ENCODE measurements around the gene TRERF1.

DNA sequence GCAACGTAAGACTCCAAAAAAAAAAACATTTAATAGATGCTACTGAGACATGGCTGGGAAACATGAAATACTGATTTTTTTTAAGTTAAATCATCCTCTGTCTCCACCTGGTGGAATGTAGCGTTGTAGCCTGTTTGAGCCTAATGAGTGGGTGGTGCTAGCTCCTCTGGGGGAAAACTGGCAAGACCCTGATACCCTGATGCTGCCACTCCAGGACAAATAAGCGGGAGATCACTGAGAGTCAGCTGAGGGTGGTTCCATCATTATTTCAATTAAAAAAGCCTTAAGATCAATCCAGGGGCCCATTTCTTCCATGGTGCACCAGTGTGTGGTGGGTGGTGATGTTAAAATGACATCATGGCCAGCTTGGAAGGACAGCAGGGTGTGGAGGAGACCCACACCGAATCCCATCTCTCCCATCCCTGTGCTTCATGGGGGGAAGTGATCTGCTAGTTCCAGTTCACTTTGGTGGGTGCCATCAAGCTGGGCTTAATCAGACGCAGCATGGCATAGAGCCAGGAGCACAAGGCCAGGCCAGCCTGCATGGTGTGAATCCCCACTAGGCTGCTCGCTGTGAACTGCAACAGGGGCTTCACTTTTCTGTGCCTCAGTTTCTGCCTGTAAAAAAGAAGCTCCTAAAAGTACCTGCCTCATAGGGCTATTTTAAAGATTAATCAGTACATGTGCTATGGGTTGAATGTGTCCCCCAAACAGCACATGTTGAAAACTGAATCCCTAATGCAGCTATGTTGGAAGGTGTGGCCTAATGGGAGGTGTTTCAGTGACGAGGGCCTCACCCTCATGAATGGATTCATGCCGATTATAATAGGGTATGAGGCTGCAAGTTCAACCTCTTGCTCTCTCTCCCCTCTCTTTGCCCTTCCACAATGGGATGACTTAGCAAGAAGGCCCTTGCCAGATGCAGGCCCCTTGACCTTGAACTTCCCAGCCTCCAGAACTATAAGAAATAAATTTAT lies 221.1 kb downstream of the TRERF1 start:
- TF ChIP-seq, protein P1, sequence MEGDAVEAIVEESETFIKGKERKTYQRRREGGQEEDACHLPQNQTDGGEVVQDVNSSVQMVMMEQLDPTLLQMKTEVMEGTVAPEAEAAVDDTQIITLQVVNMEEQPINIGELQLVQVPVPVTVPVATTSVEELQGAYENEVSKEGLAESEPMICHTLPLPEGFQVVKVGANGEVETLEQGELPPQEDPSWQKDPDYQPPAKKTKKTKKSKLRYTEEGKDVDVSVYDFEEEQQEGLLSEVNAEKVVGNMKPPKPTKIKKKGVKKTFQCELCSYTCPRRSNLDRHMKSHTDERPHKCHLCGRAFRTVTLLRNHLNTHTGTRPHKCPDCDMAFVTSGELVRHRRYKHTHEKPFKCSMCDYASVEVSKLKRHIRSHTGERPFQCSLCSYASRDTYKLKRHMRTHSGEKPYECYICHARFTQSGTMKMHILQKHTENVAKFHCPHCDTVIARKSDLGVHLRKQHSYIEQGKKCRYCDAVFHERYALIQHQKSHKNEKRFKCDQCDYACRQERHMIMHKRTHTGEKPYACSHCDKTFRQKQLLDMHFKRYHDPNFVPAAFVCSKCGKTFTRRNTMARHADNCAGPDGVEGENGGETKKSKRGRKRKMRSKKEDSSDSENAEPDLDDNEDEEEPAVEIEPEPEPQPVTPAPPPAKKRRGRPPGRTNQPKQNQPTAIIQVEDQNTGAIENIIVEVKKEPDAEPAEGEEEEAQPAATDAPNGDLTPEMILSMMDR (IDR thresholded peaks at IDR 0.05; ENCODE audit: low read length) = peak; percentile 57
- no peak for TF ChIP-seq EZH2 (IDR thresholded peaks at IDR 0.05; ENCODE audit: borderline replicate concordance, low read length)

All from OCI-LY1 (cell line).